K562 (cell line): ENCODE results near the gene PDZRN3. TPM values are rescaled to one million over a fixed set of nuclear protein-coding genes. Genes with fewer than 3 reads are reported as not detected.

Experiments
- ATAC-seq: fragments of 200-7000 bp; cut with Tn5 transposase; 3 replicates; pipeline ENCODE4 v1.9.1; 2020; ENCODE audit warnings: moderate library complexity
- BruUV-seq: library from RNA; stranded (reverse); fragments of 400-500 nt; replicated peaks from 2 replicates; lab custom pipeline; 2021; lab: Mats Ljungman, UMichigan
- CTCF ChIA-PET: fragments of 300-600 bp; formaldehyde crosslinking; extraction: SDS; loops from one replicate; lab custom pipeline; 2021; ENCODE audit warnings: low intra/inter-chr PET ratio; lab: Yijun Ruan, JAX
- POLR2A ChIA-PET: fragments of 300-600, 350-650 bp; sonication (Branson Sonifier 250); formaldehyde crosslinking; extraction: SDS; loops from one replicate; lab custom pipeline; 2021; ENCODE audit warnings: antibody characterized with exemption, inconsistent platforms; lab: Yijun Ruan, JAX
- DNase-seq, 4 experiments: peaks; one replicate each; pipeline versions ENCODE4 v3.0.0 to v3.0.0-alpha.2; 2011 to 2018; ENCODE audit warnings: low spot score in 3 of 4, mixed read lengths in 3 of 4; ENCODE audit errors: extremely low read depth in 1 of 4
- FAIRE-seq: peaks from 2 replicates; lab custom pipeline; 2011; peaks lifted over from hg19 to GRCh38; lab: Jason Lieb, UNC
- H2AFZ ChIP-seq: 2 replicates; pipeline ENCODE4 v1.6.0; 2011; ENCODE audit warnings: low read depth, low read length, control low read depth, inconsistent platforms
- H3K27ac ChIP-seq: fragments of 200-600 bp; 3 replicates; pipeline ENCODE4 v1.8.0; 2011; ENCODE audit warnings: low read depth, mild to moderate bottlenecking, control low read depth, inconsistent platforms, low read length, moderate library complexity, mixed read lengths; ENCODE audit errors: extremely low read depth
- H3K27me3 ChIP-seq, 2 experiments: fragments of 300-600 bp in 1 of 2; 2 replicates in 1 of 2; 3 replicates in 1 of 2; pipeline versions ENCODE4 v1.6.0 to v1.8.0; 2011; ENCODE audit warnings: inconsistent platforms in 2 of 2, low read length in 2 of 2, mild to moderate bottlenecking in 1 of 2, mixed read lengths in 1 of 2, moderate library complexity in 1 of 2; ENCODE audit not compliant: control insufficient read depth in 2 of 2, insufficient read depth in 2 of 2
- H3K36me3 ChIP-seq: fragments of 300-600 bp; 3 replicates; pipeline ENCODE4 v1.8.0; 2011; ENCODE audit warnings: mild to moderate bottlenecking, low read length, inconsistent platforms; ENCODE audit not compliant: control insufficient read depth, insufficient read depth
- H3K4me1 ChIP-seq, 2 experiments: fragments of 200-600 bp in 1 of 2; replicated peaks in 1 of 2; 2 replicates in 1 of 2; 3 replicates in 1 of 2; pipeline versions ENCODE4 v1.5.1 to v1.8.0; 2011; ENCODE audit warnings: inconsistent platforms in 2 of 2, low read length in 2 of 2, mild to moderate bottlenecking in 1 of 2, mixed read lengths in 1 of 2, moderate library complexity in 1 of 2; ENCODE audit not compliant: control insufficient read depth in 2 of 2, insufficient read depth in 2 of 2
- H3K4me2 ChIP-seq: 2 replicates; pipeline ENCODE4 v1.6.1; 2011; ENCODE audit warnings: low read length, control low read depth, inconsistent platforms, mixed read lengths; ENCODE audit not compliant: insufficient read depth
- H3K4me3 ChIP-seq: fragments of 200-600 bp; sonication (generic), shearing (Covaris generic); 2 replicates; pipeline ENCODE4 v1.5.1; 2016; ENCODE audit warnings: control low read depth, inconsistent platforms
- H3K79me2 ChIP-seq: fragments of 200-600 bp; 3 replicates; pipeline ENCODE4 v1.8.0; 2011; ENCODE audit warnings: low read length, inconsistent platforms; ENCODE audit not compliant: control insufficient read depth, insufficient read depth
- H3K9ac ChIP-seq, 2 experiments: 2 replicates each; pipeline versions ENCODE4 v1.6.0 to v1.6.1; 2011; ENCODE audit warnings: low read depth in 2 of 2, low read length in 2 of 2, control low read depth in 1 of 2, inconsistent platforms in 1 of 2, mild to moderate bottlenecking in 1 of 2, mixed read lengths in 1 of 2; ENCODE audit not compliant: insufficient read depth in 1 of 2
- H3K9me1 ChIP-seq: one replicate; pipeline ENCODE4 v1.6.0; 2011; ENCODE audit warnings: inconsistent platforms, mild to moderate bottlenecking, low read length, moderate library complexity; ENCODE audit not compliant: control insufficient read depth, insufficient read depth
- H3K9me3 ChIP-seq: replicated peaks from 2 replicates; pipeline ENCODE4 v1.5.1; 2011; ENCODE audit warnings: low read depth, low read length, inconsistent platforms; ENCODE audit not compliant: control insufficient read depth, insufficient read depth
- H4K20me1 ChIP-seq: replicated peaks from 2 replicates; pipeline ENCODE4 v1.6.1; 2011; ENCODE audit warnings: low read length, inconsistent platforms, mixed read lengths; ENCODE audit not compliant: control insufficient read depth, insufficient read depth
- BCLAF1 ChIP-seq, 2 experiments: fragments of 450-650 bp in 1 of 2; IDR thresholded peaks; 2 replicates each; pipeline ENCODE4 v1.6.1; 2011 to 2017; ENCODE audit warnings: low read depth in 2 of 2, antibody characterized with exemption in 1 of 2, borderline replicate concordance in 1 of 2, low read length in 1 of 2, mild to moderate bottlenecking in 1 of 2, mixed read lengths in 1 of 2; ENCODE audit not compliant: control insufficient read depth in 1 of 2
- ELF1 ChIP-seq: fragments of 200-800 bp; sonication (Bioruptor generic); IDR thresholded peaks from 2 replicates; pipeline ENCODE4 v1.6.1; 2016; ENCODE audit warnings: missing genetic modification characterization, missing compliant biosample characterization
- EP300 ChIP-seq: IDR thresholded peaks from 2 replicates; pipeline ENCODE4 v1.6.1; 2012; ENCODE audit warnings: low read length, improper control_type of control experiment
- HNRNPUL1 ChIP-seq: fragments of 200-400 bp; formaldehyde crosslinking; IDR thresholded peaks from 2 replicates; pipeline ENCODE4 v1.6.1; 2017; ENCODE audit warnings: low read length
- MITF ChIP-seq: IDR thresholded peaks from 2 replicates; pipeline ENCODE4 v1.6.1; 2014; ENCODE audit warnings: antibody characterized with exemption
- SMAD4 ChIP-seq: fragments of 250-450 bp; sonication (Bioruptor Pico); conservative IDR thresholded peaks from 2 replicates; pipeline ENCODE4 v1.8.0; 2021; ENCODE audit warnings: inconsistent platforms, mild to moderate bottlenecking, moderate library complexity
- ZBTB17 ChIP-seq: fragments of 450-650 bp; formaldehyde crosslinking; IDR thresholded peaks from 2 replicates; pipeline ENCODE4 v1.4.0; 2020; ENCODE audit warnings: mild to moderate bottlenecking
- ZEB2 ChIP-seq: fragments of 450-650 bp; IDR thresholded peaks from 2 replicates; pipeline ENCODE4 v1.6.1; 2016
- WGBS: fragments of 100-300 bp; shearing (Covaris generic); methylation state at CpG from one replicate; pipeline ENCODE4 v1.1.6; 2016; ENCODE audit warnings: low coverage, mixed read lengths; ENCODE audit not compliant: insufficient coverage; ENCODE audit errors: missing lambda C conversion rate; 5-methylcytosine and 5-hydroxymethylcytosine counted together
- in situ Hi-C: fragments of 300-500 bp; cut with MboI; formaldehyde crosslinking; loops from 4 replicates; pipeline ENCODE4 v1.15.0; 2018; ENCODE audit warnings: inconsistent platforms, mixed read lengths
- intact Hi-C: fragments of 100-400 bp; cut with micrococcal nuclease; formaldehyde crosslinking; loops from 2 replicates; pipeline ENCODE4 v1.14.2; 2022
- polyA plus RNA-seq, 8 experiments: library from polyadenylated mRNA; depleted of rRNA in 4 of 8; stranded (reverse) in 5 of 8; unstranded in 3 of 8; fragments of >200 nt; fragmentation: Nextera tagmentation in 2 of 8; fragmentation: Illumina TruSeq in 1 of 8; extraction: Ambion mirVana in 2 of 8; extraction: Trizol in 1 of 8; gene quantifications; 2 replicates each; pipeline versions ENCODE4 v1.2.1 to v1.2.3, GENCODE V29; 2011 to 2014; ENCODE audit warnings: inconsistent platforms in 1 of 8, missing spikeins in 1 of 8
- total RNA-seq, 7 experiments: library from RNA; depleted of rRNA in 6 of 7; stranded (reverse); fragments of >200 nt in 6 of 7; fragmentation: Illumina TruSeq in 2 of 7; extraction: Trizol in 2 of 7; gene quantifications; 2 replicates each; pipeline versions ENCODE4 v1.2.1 to v1.2.3, GENCODE V29; 2011 to 2021; ENCODE audit warnings: low replicate concordance in 1 of 7
- TF ChIP-seq, protein P1 (sequence below): sonication (generic); formaldehyde crosslinking; IDR thresholded peaks from 2 replicates; pipeline ENCODE4 v1.8.1; 2023; ENCODE audit warnings: mild to moderate bottlenecking, missing genetic modification reagents
- TF ChIP-seq, protein P2 (sequence below): fragments of 250-450 bp; sonication (Bioruptor Pico); IDR thresholded peaks from 2 replicates; pipeline ENCODE4 v1.5.0; 2021; ENCODE audit warnings: mild to moderate bottlenecking, moderate library complexity

The PDZRN3 gene
- total and polyA plus RNA-seq, 9 of the 15 experiments (the other 6 are each of a cell fraction or from before 2014, with no cell fraction given): 0.16 TPM; not detected in 8

- TF ChIP-seq ELF1 (no peak), SMAD4 (CRISPR knock-in tag) (no peak), HNRNPUL1 (no peak), MITF (no peak)
Measured at GRCh38 chr3:73447111-73447510, 177.6 kb downstream of the PDZRN3 start (continued).

GRCh38 chr3:73446467-73447110 is 178.2 kb downstream of the PDZRN3 start:
- no peak overlapping the region for H3K4me3 ChIP-seq
- CTCF ChIA-PET: no interaction called here
- H4K20me1 ChIP-seq: no peaks in the 10 kb centered on the region
- no peak overlapping the region for H3K27ac ChIP-seq
- no peak overlapping the region for H3K9ac ChIP-seq
- H3K79me2 ChIP-seq: no peaks in the 10 kb centered on the region
- intact Hi-C loops: no loop called here
- H3K9me1 ChIP-seq: no peaks in the 10 kb centered on the region
- WGBS: 0% methylated on average over 10 of the region's 10 CpGs
- no peak overlapping the region for H3K4me2 ChIP-seq
- no peaks in the 10 kb centered on the region for H3K9me3 ChIP-seq
- ATAC-seq (no peak), FAIRE-seq (no peak), DNase-seq (no peak)
- POLR2A ChIA-PET: interaction anchor here (0.6 kb wide), 1 partner anchor 169 kb away, joined by 3 read pairs; no protein-coding TSS in a partner anchor
- peaks cover 0 to 5% of the 10 kb centered on the region in 2 experiments; a peak in 2 of 5 replicates for H3K27me3 ChIP-seq
- no TSS peak for BruUV-seq
- no peaks in the 10 kb centered on the region for H3K4me1 ChIP-seq
- in situ Hi-C loops: no loop called here
- H2AFZ ChIP-seq: no peak overlapping the region
- H3K36me3 ChIP-seq: no peaks in the 10 kb centered on the region
- TF ChIP-seq EP300 (no peak), ZEB2 (no peak), BCLAF1 (IDR thresholded peaks at IDR 0.05; ENCODE audit: borderline replicate concordance in 1 of 2, control insufficient read depth in 1 of 2, low read depth in 2 of 2, low read length in 1 of 2) (no peak), ZBTB17 (no peak)
- TF ChIP-seq, protein P1, sequence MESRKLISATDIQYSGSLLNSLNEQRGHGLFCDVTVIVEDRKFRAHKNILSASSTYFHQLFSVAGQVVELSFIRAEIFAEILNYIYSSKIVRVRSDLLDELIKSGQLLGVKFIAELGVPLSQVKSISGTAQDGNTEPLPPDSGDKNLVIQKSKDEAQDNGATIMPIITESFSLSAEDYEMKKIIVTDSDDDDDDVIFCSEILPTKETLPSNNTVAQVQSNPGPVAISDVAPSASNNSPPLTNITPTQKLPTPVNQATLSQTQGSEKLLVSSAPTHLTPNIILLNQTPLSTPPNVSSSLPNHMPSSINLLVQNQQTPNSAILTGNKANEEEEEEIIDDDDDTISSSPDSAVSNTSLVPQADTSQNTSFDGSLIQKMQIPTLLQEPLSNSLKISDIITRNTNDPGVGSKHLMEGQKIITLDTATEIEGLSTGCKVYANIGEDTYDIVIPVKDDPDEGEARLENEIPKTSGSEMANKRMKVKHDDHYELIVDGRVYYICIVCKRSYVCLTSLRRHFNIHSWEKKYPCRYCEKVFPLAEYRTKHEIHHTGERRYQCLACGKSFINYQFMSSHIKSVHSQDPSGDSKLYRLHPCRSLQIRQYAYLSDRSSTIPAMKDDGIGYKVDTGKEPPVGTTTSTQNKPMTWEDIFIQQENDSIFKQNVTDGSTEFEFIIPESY (CRISPR knock-in tag): no peak
- TF ChIP-seq, protein P2, sequence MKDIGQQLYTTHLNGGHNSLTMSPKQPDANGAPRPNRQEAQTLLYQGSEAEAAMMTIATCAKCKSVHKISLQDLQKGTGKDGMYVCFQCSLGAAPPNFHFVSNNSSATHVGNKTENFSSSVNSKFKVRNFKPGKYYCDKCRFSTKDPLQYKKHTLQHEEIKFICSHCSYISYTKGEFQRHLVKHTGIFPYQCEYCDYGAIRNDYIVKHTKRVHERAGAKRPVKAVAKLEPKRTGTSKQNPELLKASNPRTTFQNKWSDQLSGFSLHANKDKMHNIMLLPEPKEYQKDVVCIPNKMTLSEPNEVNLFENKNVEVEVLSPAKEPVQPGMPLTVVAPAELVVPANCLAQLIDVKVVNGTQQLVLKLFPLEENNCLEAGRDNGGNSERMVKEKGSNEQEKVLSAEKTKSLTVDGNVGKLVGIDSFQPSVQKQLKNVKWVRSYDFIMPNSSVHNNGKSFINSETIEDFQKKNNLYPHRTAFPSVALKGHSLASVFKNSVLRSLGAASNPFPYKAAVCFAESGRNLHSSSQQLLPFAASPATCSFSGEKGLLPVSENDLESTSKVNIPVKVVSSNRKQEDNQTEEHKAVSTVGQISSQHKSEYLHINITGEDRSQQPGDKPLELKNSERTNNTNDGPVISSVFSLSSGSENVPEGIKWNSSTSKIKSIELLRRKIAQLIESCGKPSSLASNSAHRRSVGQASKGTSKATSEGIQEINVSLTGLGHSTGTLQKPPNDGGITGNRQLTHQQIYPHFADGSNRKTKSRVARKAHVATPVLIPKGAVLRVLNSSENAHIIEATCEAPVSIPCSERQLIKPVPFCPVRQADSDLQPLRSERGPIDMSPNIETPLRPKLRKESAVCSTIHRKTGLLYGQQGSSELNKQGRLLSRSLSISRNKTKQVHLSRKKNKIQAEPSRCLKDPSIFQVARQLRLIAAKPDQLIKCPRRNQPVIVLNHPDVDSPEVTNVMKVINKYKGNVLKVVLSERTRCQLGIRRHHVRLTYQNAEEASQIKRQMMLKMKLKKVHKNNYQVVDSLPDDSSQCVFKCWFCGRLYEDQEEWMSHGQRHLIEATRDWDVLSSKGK (CRISPR knock-in tag): no peak
